HepG2 (cell line): ENCODE results near the gene FBRSL1.

ENCODE experiments used
- BRCA1 ChIP-seq: sonication (generic); formaldehyde crosslinking; IDR thresholded peaks from 2 replicates; pipeline ENCODE4 v1.4.0; 2020; ENCODE audit warnings: missing genetic modification reagents
- DRAP1 ChIP-seq: IDR thresholded peaks from 2 replicates; pipeline ENCODE4 v1.6.1; 2016; ENCODE audit warnings: missing genetic modification reagents, missing compliant biosample characterization
- FOXJ3 ChIP-seq: sonication (generic); formaldehyde crosslinking; IDR thresholded peaks from 2 replicates; pipeline ENCODE4 v1.4.0; 2020; ENCODE audit warnings: missing genetic modification reagents, mild to moderate bottlenecking, borderline replicate concordance
- HNRNPLL ChIP-seq: fragments of 200-400 bp; formaldehyde crosslinking; IDR thresholded peaks from 2 replicates; pipeline ENCODE4 v1.6.1; 2017; ENCODE audit warnings: mild to moderate bottlenecking, low read depth, low read length; ENCODE audit not compliant: poor library complexity, severe bottlenecking
- NFRKB ChIP-seq: fragments of 450-650 bp; IDR thresholded peaks from 2 replicates; pipeline ENCODE4 v1.6.1; 2017
- POLR2A ChIP-seq, 2 experiments: IDR thresholded peaks; 2 replicates each; pipeline ENCODE4 v1.6.1; 2011; ENCODE audit warnings: low read depth in 2 of 2, low read length in 2 of 2, mild to moderate bottlenecking in 1 of 2, moderate library complexity in 1 of 2; ENCODE audit not compliant: insufficient read depth in 1 of 2
- TAF1 ChIP-seq: sonication (generic); formaldehyde crosslinking; IDR thresholded peaks from 2 replicates; pipeline ENCODE4 v1.4.0; 2020; ENCODE audit warnings: missing genetic modification reagents
- ZFP36 ChIP-seq: fragments of 150-350 bp; IDR thresholded peaks from 2 replicates; pipeline ENCODE4 v1.6.1; 2018; ENCODE audit warnings: borderline replicate concordance, low read length, low read depth; ENCODE audit not compliant: partially characterized antibody
- ZNF432 ChIP-seq: sonication (generic); formaldehyde crosslinking; IDR thresholded peaks from 2 replicates; pipeline ENCODE4 v1.5.0; 2020; ENCODE audit warnings: missing genetic modification reagents, mild to moderate bottlenecking, borderline replicate concordance
- ZNF788 ChIP-seq: sonication (generic); formaldehyde crosslinking; IDR thresholded peaks from 2 replicates; pipeline ENCODE4 v1.5.0; 2020; ENCODE audit warnings: mild to moderate bottlenecking, missing genetic modification reagents, borderline replicate concordance

GRCh38 chr12:132466241-132467201 is 23.4 kb upstream of the FBRSL1 start:
- no peak for TF ChIP-seq FOXJ3 (CRISPR knock-in tag)
- no peak for TF ChIP-seq TAF1 (CRISPR knock-in tag)
- no peak for TF ChIP-seq NFRKB
- TF ChIP-seq ZNF788 (CRISPR knock-in tag): no peak
- no peak for TF ChIP-seq ZNF432 (CRISPR knock-in tag)
- no peak for TF ChIP-seq DRAP1 (CRISPR knock-in tag)
- no peak for TF ChIP-seq BRCA1
- no peak for TF ChIP-seq POLR2A (IDR thresholded peaks at IDR 0.05; ENCODE audit: insufficient read depth in 1 of 2, low read depth in 2 of 2, low read length in 2 of 2)
- TF ChIP-seq HNRNPLL: no peak
- no peak for TF ChIP-seq ZFP36
